OCI-LY7 (cell line): ENCODE data around the gene IFNGR2. TPM values are rescaled to one million over a fixed set of nuclear protein-coding genes. Genes with fewer than 3 reads are reported as not detected.

Experiments
- BruUV-seq: library from RNA; stranded (reverse); fragments of 400-500 nt; replicated peaks from 2 replicates; lab custom pipeline; 2021; lab: Mats Ljungman, UMichigan
- CTCF ChIA-PET: fragments of 300-600 bp; sonication (Branson Sonifier 250); formaldehyde crosslinking; loops from one replicate; lab custom pipeline; 2022; ENCODE audit warnings: antibody characterized with exemption; ENCODE audit not compliant: unreplicated experiment; lab: Charles Lee
- POLR2A ChIA-PET: fragments of 300-600 bp; sonication (Branson Sonifier 250); formaldehyde crosslinking; loops from one replicate; lab custom pipeline; 2022; ENCODE audit warnings: antibody characterized with exemption; lab: Charles Lee
- DNase-seq: peaks from one replicate; pipeline ENCODE4 v3.0.0-alpha.2; 2015; ENCODE audit warnings: low spot score
- H2AFZ ChIP-seq: fragments of 200-600 bp; sonication (generic), shearing (Covaris generic); 2 replicates; pipeline ENCODE4 v1.6.1; 2014; ENCODE audit warnings: mild to moderate bottlenecking, antibody characterized with exemption, low read length, moderate library complexity
- H3K27ac ChIP-seq: fragments of 200-600 bp; sonication (generic); 2 replicates; pipeline ENCODE4 v1.5.1; 2014; ENCODE audit warnings: mixed run types, low read depth, mild to moderate bottlenecking, moderate library complexity, low read length, inconsistent platforms; ENCODE audit not compliant: poor library complexity, severe bottlenecking
- H3K36me3 ChIP-seq: fragments of 200-600 bp; sonication (generic); 2 replicates; pipeline ENCODE4 v1.6.1; 2014; ENCODE audit warnings: mild to moderate bottlenecking, antibody characterized with exemption, low read length, moderate library complexity, mixed read lengths; ENCODE audit not compliant: insufficient read depth
- H3K4me1 ChIP-seq: fragments of 200-600 bp; sonication (generic); 2 replicates; pipeline ENCODE4 v1.5.1; 2014; ENCODE audit warnings: mild to moderate bottlenecking, low read length; ENCODE audit not compliant: insufficient read depth, poor library complexity, severe bottlenecking
- H3K4me2 ChIP-seq: fragments of 200-600 bp; sonication (generic); 2 replicates; pipeline ENCODE4 v1.6.1; 2014; ENCODE audit warnings: mild to moderate bottlenecking, low read length
- H3K4me3 ChIP-seq: fragments of 200-600 bp; sonication (generic); 2 replicates; pipeline ENCODE4 v1.5.1; 2014; ENCODE audit warnings: mild to moderate bottlenecking, low read depth, low read length; ENCODE audit not compliant: poor library complexity, severe bottlenecking
- H3K79me2 ChIP-seq: fragments of 200-600 bp; sonication (generic); 2 replicates; pipeline ENCODE4 v1.6.1; 2016; ENCODE audit warnings: low read depth, mild to moderate bottlenecking, low read length, moderate library complexity, mixed read lengths; ENCODE audit not compliant: insufficient read depth
- H3K9me2 ChIP-seq: fragments of 200-600 bp; sonication (generic); 2 replicates; pipeline ENCODE4 v1.6.1; 2016; ENCODE audit warnings: mild to moderate bottlenecking, low read length, mixed read lengths; ENCODE audit not compliant: insufficient read depth
- H3K9me3 ChIP-seq: fragments of 200-600 bp; sonication (generic); 2 replicates; pipeline ENCODE4 v1.6.1; 2014; ENCODE audit warnings: mild to moderate bottlenecking, mixed run types, low read length, mixed read lengths
- H4K20me1 ChIP-seq: fragments of 200-600 bp; sonication (generic); 2 replicates; pipeline ENCODE4 v1.6.1; 2014; ENCODE audit warnings: mild to moderate bottlenecking, antibody characterized with exemption, low read length, moderate library complexity, mixed read lengths; ENCODE audit not compliant: insufficient read depth
- EZH2phosphoT487 ChIP-seq: fragments of 200-600 bp; sonication (generic); IDR thresholded peaks from 2 replicates; pipeline ENCODE4 v1.6.1; 2018; ENCODE audit warnings: low read depth, borderline replicate concordance, mild to moderate bottlenecking, mixed run types, antibody characterized with exemption, low read length, moderate library complexity, mixed read lengths
- intact Hi-C: fragments of 100-400 bp; cut with micrococcal nuclease; formaldehyde crosslinking; loops from one replicate; pipeline ENCODE4 v1.10.0; 2022; ENCODE audit not compliant: unreplicated experiment
- total RNA-seq, 2 experiments: library from RNA; depleted of rRNA in 1 of 2; stranded (reverse); fragments of >200 nt in 1 of 2; shearing (Covaris generic) in 1 of 2; gene quantifications; 2 replicates each; pipeline ENCODE4 v1.2.3, GENCODE V29; 2014 to 2022
- TF ChIP-seq, protein P1 (sequence below): fragments of 200-600 bp; sonication (generic); conservative IDR thresholded peaks from 2 replicates; pipeline ENCODE4 v1.5.1; 2014; ENCODE audit warnings: mild to moderate bottlenecking, antibody characterized with exemption, low read length, moderate library complexity, mixed read lengths

IFNGR2 gene
- total RNA-seq, 2 experiments from 2014 or later: 70.2 to 86.9 TPM

DNA sequence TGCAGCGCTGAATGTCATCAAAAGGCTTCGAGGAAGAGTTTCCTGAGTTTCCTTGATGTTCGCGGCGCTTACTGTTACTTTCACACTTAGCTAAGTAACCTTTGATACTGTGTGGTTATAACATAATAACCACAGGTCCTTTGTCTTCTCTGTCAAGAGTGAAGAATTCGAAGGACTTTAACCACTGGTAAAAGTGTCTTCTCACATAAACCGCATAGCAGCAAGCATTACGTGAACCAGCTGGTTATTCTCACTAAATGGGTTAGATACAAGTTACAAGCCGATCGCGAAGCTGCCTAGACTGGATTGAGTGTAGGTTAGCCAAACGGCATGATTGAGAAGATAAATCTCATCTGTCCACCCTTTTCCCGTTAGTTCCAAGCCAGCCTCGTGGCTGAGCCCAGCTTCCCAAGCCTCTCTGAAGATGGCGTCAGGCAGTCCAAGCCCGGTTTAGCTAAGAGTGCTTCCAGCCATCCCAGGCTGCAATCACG, 18.3 kb upstream of the IFNGR2 start:
- Histone ChIP-seq H3K9me2 (no peaks in the 10 kb centered on the region), H3K4me3 (no peak overlapping the region), H3K36me3 (no peaks in the 10 kb centered on the region), H3K9me3 (no peaks in the 10 kb centered on the region), H2AFZ (no peak overlapping the region; the same call in 1 of the 2 replicates), H3K79me2 (no peaks in the 10 kb centered on the region; the same call in 1 of the 2 replicates), H3K4me1 (peaks cover 76% of the 10 kb centered on the region), H3K4me2 (peak overlapping the region; percentile 21), H3K27ac (peak overlapping the region; percentile 99), H4K20me1 (no peaks in the 10 kb centered on the region)
- TF ChIP-seq, protein P1, sequence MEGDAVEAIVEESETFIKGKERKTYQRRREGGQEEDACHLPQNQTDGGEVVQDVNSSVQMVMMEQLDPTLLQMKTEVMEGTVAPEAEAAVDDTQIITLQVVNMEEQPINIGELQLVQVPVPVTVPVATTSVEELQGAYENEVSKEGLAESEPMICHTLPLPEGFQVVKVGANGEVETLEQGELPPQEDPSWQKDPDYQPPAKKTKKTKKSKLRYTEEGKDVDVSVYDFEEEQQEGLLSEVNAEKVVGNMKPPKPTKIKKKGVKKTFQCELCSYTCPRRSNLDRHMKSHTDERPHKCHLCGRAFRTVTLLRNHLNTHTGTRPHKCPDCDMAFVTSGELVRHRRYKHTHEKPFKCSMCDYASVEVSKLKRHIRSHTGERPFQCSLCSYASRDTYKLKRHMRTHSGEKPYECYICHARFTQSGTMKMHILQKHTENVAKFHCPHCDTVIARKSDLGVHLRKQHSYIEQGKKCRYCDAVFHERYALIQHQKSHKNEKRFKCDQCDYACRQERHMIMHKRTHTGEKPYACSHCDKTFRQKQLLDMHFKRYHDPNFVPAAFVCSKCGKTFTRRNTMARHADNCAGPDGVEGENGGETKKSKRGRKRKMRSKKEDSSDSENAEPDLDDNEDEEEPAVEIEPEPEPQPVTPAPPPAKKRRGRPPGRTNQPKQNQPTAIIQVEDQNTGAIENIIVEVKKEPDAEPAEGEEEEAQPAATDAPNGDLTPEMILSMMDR: no peak
- TF ChIP-seq EZH2phosphoT487: no peak
- CTCF ChIA-PET: interaction anchor here (0.6 kb wide), 1 partner anchor 69 kb away, joined by 3 read pairs; no protein-coding TSS in a partner anchor
- intact Hi-C loops: no loop called here
- peak; percentile 28 for DNase-seq
- no TSS peak for BruUV-seq
- POLR2A ChIA-PET: interaction anchor here (0.7 to 1.8 kb wide), 12 partner anchors 9 to 89 kb away, joined by 3 to 9 read pairs (median 4); partner anchors contain the start of gene IFNGR2

DNA sequence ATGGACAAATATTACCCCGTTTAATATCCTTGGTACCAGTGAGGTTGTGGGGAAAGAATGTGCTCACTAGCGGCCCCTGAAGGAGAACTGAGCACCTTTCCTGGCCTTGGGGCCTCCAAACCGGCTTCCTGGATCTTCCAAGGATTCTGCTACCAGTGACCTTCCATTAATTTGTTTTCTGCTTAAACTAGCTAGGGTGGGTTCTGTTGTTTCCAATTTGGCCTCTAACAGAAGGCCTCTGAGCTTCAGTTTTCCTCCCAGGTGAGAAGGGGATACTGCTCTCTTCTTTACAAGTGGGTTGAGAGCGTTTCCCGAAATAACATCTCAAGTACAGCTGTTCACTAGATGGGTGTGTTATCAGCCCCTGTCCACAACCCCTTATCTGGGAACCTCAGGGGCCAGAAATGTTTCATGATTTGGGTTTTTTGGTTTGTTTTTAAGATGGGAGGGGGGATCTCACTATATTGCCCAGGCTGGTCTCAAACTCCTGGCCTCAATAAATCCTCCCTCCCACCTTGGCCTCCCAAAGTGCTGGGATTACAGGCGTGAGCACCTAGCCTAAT, 16.9 kb upstream of the IFNGR2 start:
- TF ChIP-seq, protein P1: peak; percentile 63
- TF ChIP-seq EZH2phosphoT487: no peak
- no TSS peak for BruUV-seq
- Histone ChIP-seq H4K20me1 (no peaks in the 10 kb centered on the region), H3K36me3 (no peaks in the 10 kb centered on the region), H3K27ac (peak overlapping the region; percentile 5), H3K9me2 (no peaks in the 10 kb centered on the region), H3K9me3 (no peaks in the 10 kb centered on the region), H2AFZ (no peak overlapping the region), H3K4me1 (peaks cover 61% of the 10 kb centered on the region), H3K79me2 (no peaks in the 10 kb centered on the region; the same call in 1 of the 2 replicates), H3K4me2 (no peak overlapping the region), H3K4me3 (no peak overlapping the region)
- intact Hi-C loops: no loop called here
- CTCF ChIA-PET: no interaction called here
- DNase-seq: peak; percentile 32
- POLR2A ChIA-PET: interaction anchor here (0.7 to 3.0 kb wide), 7 partner anchors 9 to 172 kb away, joined by 3 to 13 read pairs (median 4); no protein-coding TSS in a partner anchor

DNA sequence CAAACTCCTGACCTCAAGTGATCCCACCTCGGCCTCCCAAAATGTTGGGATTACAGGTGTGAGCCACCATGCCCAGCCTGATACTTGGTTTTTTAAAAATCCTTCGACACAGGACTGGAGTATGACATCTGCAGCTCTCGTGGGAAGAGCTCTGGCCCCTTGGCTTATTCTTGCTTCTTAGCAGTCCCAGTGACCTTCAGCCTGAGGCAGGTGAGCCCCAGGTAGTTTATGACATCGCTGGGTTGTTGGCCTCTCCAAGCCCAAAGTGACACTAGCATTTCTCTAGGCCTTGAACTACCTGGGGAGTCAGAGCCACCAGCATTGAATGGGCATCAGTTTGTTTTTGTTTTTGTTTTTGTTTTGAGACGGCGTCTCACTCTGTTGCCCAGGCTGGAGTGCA, 15.9 kb upstream of the IFNGR2 start:
- no peak overlapping the region for H3K4me3 ChIP-seq
- H4K20me1 ChIP-seq: no peaks in the 10 kb centered on the region
- POLR2A ChIA-PET: interaction anchor here (0.9 to 3.0 kb wide), 4 partner anchors 8 to 48 kb away, joined by 4 to 13 read pairs (median 8); no protein-coding TSS in a partner anchor
- H3K4me1 ChIP-seq: peaks cover 52% of the 10 kb centered on the region
- no peak overlapping the region for H3K27ac ChIP-seq
- no peaks in the 10 kb centered on the region for H3K9me3 ChIP-seq
- DNase-seq: no peak
- no TSS peak for BruUV-seq
- TF ChIP-seq, protein P1: no peak
- no peak for TF ChIP-seq EZH2phosphoT487
- no peaks in the 10 kb centered on the region for H3K36me3 ChIP-seq
- intact Hi-C loops: no loop called here
- H2AFZ ChIP-seq: no peak overlapping the region
- no peaks in the 10 kb centered on the region for H3K79me2 ChIP-seq
- no peak overlapping the region for H3K4me2 ChIP-seq
- CTCF ChIA-PET: no interaction called here
- no peaks in the 10 kb centered on the region for H3K9me2 ChIP-seq
